K562 (cell line): ENCODE measurements around the gene SETD1B. TPM values are rescaled to one million over a fixed set of nuclear protein-coding genes. Genes with fewer than 3 reads are reported as not detected.

Source experiments
- CBFA2T2 ChIP-seq: fragments of 450-650 bp; conservative IDR thresholded peaks from 2 replicates; pipeline ENCODE4 v1.6.1; 2017; ENCODE audit warnings: mild to moderate bottlenecking
- CBX1 ChIP-seq: sonication (generic); IDR thresholded peaks from 2 replicates; pipeline ENCODE4 v1.6.1; 2016; ENCODE audit warnings: antibody characterized with exemption, low read depth, mild to moderate bottlenecking
- CHD2 ChIP-seq: IDR thresholded peaks from 2 replicates; pipeline ENCODE4 v1.6.1; 2011; ENCODE audit warnings: low read depth, low read length
- EHMT2 ChIP-seq: fragments of 450-650 bp; IDR thresholded peaks from 2 replicates; pipeline ENCODE4 v1.6.1; 2018; ENCODE audit warnings: antibody characterized with exemption
- ILF3 ChIP-seq: fragments of 450-650 bp; IDR thresholded peaks from 2 replicates; pipeline ENCODE4 v1.6.1; 2018; ENCODE audit warnings: antibody characterized with exemption, mild to moderate bottlenecking, moderate library complexity, borderline replicate concordance
- JUND ChIP-seq, 2 experiments: IDR thresholded peaks; 2 replicates in 1 of 2; 3 replicates in 1 of 2; pipeline ENCODE4 v1.6.1; 2011; ENCODE audit warnings: borderline replicate concordance in 2 of 2, low read depth in 2 of 2, low read length in 2 of 2, improper control_type of control experiment in 1 of 2, missing biosample characterization in 1 of 2, missing genetic modification characterization in 1 of 2, missing genetic modification reagents in 1 of 2
- MBD2 ChIP-seq: sonication (generic); IDR thresholded peaks from 2 replicates; pipeline ENCODE4 v1.6.1; 2016; ENCODE audit warnings: low read depth, borderline replicate concordance
- MCM3 ChIP-seq: fragments of 450-650 bp; IDR thresholded peaks from 2 replicates; pipeline ENCODE4 v1.6.1; 2016
- MEIS2 ChIP-seq: fragments of 450-650 bp; IDR thresholded peaks from 2 replicates; pipeline ENCODE4 v1.6.1; 2014; ENCODE audit warnings: mild to moderate bottlenecking; ENCODE audit not compliant: partially characterized antibody
- MLLT1 ChIP-seq, 2 experiments: fragments of 450-650 bp; IDR thresholded peaks; 2 replicates each; pipeline ENCODE4 v1.6.1; 2016
- MXD1 ChIP-seq: fragments of 250-450 bp; sonication (Bioruptor Pico); IDR thresholded peaks from 2 replicates; pipeline ENCODE4 v1.8.0; 2021; ENCODE audit warnings: borderline replicate concordance, mild to moderate bottlenecking, moderate library complexity; ENCODE audit not compliant: poor library complexity, severe bottlenecking
- NCOA1 ChIP-seq: fragments of 450-650 bp; IDR thresholded peaks from 2 replicates; pipeline ENCODE4 v1.6.1; 2016; ENCODE audit warnings: low read depth
- SMARCA4 ChIP-seq: fragments of 450-650 bp; IDR thresholded peaks from 2 replicates; pipeline ENCODE4 v1.6.1; 2016
- SMARCA5 ChIP-seq: fragments of 450-650 bp; IDR thresholded peaks from 2 replicates; pipeline ENCODE4 v1.6.1; 2016
- SP1 ChIP-seq: sonication (generic); formaldehyde crosslinking; IDR thresholded peaks from 2 replicates; pipeline ENCODE4 v1.8.1; 2022; ENCODE audit warnings: mild to moderate bottlenecking, missing genetic modification reagents
- SRF ChIP-seq, 2 experiments: fragments of 250-450, 450-650 bp in 1 of 2; sonication (Bioruptor Pico) in 1 of 2; sonication (generic) in 1 of 2; formaldehyde crosslinking; IDR thresholded peaks; 2 replicates each; pipeline versions ENCODE4 v1.5.0 to v1.5.1; 2020 to 2022; ENCODE audit warnings: mild to moderate bottlenecking in 1 of 2, missing genetic modification reagents in 1 of 2
- TCF7 ChIP-seq: sonication (generic); IDR thresholded peaks from 2 replicates; pipeline ENCODE4 v1.6.1; 2016; ENCODE audit warnings: antibody characterized with exemption, borderline replicate concordance
- U2AF2 ChIP-seq: fragments of 200-400 bp; formaldehyde crosslinking; optimal IDR thresholded peaks from 2 replicates; pipeline ENCODE3; 2017; ENCODE audit warnings: low read depth, mild to moderate bottlenecking, low read length
- ZBTB5 ChIP-seq: fragments of 450-650 bp; IDR thresholded peaks from 2 replicates; pipeline ENCODE4 v1.6.1; 2017; ENCODE audit warnings: antibody characterized with exemption
- ZBTB8A ChIP-seq: fragments of 450-650 bp; IDR thresholded peaks from 2 replicates; pipeline ENCODE4 v1.6.1; 2018; ENCODE audit warnings: mild to moderate bottlenecking, moderate library complexity; ENCODE audit not compliant: partially characterized antibody
- ZKSCAN1 ChIP-seq: fragments of 150-350 bp; IDR thresholded peaks from 2 replicates; pipeline ENCODE4 v1.6.1; 2016; ENCODE audit warnings: low read depth, low read length
- ZNF311 ChIP-seq: fragments of 250-450 bp; sonication (Bioruptor Pico); IDR thresholded peaks from 2 replicates; pipeline ENCODE4 v1.4.0; 2020; ENCODE audit warnings: mild to moderate bottlenecking, moderate library complexity
- ZNF512 ChIP-seq: IDR thresholded peaks from 2 replicates; pipeline ENCODE4 v1.6.1; 2016; ENCODE audit warnings: missing genetic modification characterization, missing compliant biosample characterization
- ZZZ3 ChIP-seq: fragments of 450-650 bp; IDR thresholded peaks from 2 replicates; pipeline ENCODE4 v1.6.1; 2016; ENCODE audit warnings: antibody characterized with exemption, mild to moderate bottlenecking, moderate library complexity
- polyA plus RNA-seq, 8 experiments: library from polyadenylated mRNA; depleted of rRNA in 4 of 8; stranded (reverse) in 5 of 8; unstranded in 3 of 8; fragments of >200 nt; fragmentation: Nextera tagmentation in 2 of 8; fragmentation: Illumina TruSeq in 1 of 8; extraction: Ambion mirVana in 2 of 8; extraction: Trizol in 1 of 8; gene quantifications; 2 replicates each; pipeline versions ENCODE4 v1.2.1 to v1.2.3, GENCODE V29; 2011 to 2014; ENCODE audit warnings: inconsistent platforms in 1 of 8, missing spikeins in 1 of 8
- total RNA-seq, 7 experiments: library from RNA; depleted of rRNA in 6 of 7; stranded (reverse); fragments of >200 nt in 6 of 7; fragmentation: Illumina TruSeq in 2 of 7; extraction: Trizol in 2 of 7; gene quantifications; 2 replicates each; pipeline versions ENCODE4 v1.2.1 to v1.2.3, GENCODE V29; 2011 to 2021; ENCODE audit warnings: low replicate concordance in 1 of 7

The SETD1B gene
- total and polyA plus RNA-seq, 9 of the 15 experiments (the other 6 are each of a cell fraction or from before 2014, with no cell fraction given), result 0.48 to 26.6 (median 2.3) TPM

- TF ChIP-seq CHD2 (no peak), EHMT2 (no peak), SMARCA5 (peak; percentile 83), MXD1 (CRISPR knock-in tag) (no peak), ZNF311 (no peak), ZZZ3 (no peak), ZBTB8A (no peak), MCM3 (no peak), MBD2 (peak; percentile 48; the same call in 1 of the 2 replicates), MEIS2 (no peak), CBX1 (peak; percentile 69; the same call in 1 of the 2 replicates), MLLT1 (IDR thresholded peaks at IDR 0.05) (0 out of 4 replicates have a peak, but pooled peaks of 1 of the 2 experiments have one; percentile 9), CBFA2T2 (no peak), ZBTB5 (no peak), ZNF512 (tag) (no peak), U2AF2 (no peak), SMARCA4 (no peak), JUND (IDR thresholded peaks at IDR 0.05; ENCODE audit: borderline replicate concordance, low read depth, low read length) (no peak), JUND (tag; IDR thresholded peaks at IDR 0.05; ENCODE audit: borderline replicate concordance, low read depth, low read length) (no peak; the same call in 2 of the 3 replicates), NCOA1 (no peak), ILF3 (no peak), SRF (CRISPR knock-in tag; IDR thresholded peaks at IDR 0.05) (peak in 1 of 2 experiments; percentile 83; a peak in 1 of 4 replicates), TCF7 (no peak), SP1 (CRISPR knock-in tag) (peak; percentile 95), ZKSCAN1 (no peak)
Measured at GRCh38 chr12:121839106-121839992, 35.5 kb downstream of the SETD1B start (continued).
